Esophagus muscularis mucosa (tissue), 4 donors: Measurements from ENCODE around the gene SAE1.
A peak's percentile ranks its signal among the peaks of the same experiment; 100 is the strongest.

Experiments
- EP300 ChIP-seq: sonication (generic); formaldehyde crosslinking; IDR thresholded peaks from one replicate; pipeline ENCODE4 v1.6.1; 2017; ENCODE audit warnings: antibody characterized with exemption
- POLR2AphosphoS5 ChIP-seq, 2 donors: sonication (generic); formaldehyde crosslinking; IDR thresholded peaks; one replicate each; pipeline ENCODE4 v1.6.1; 2017; ENCODE audit warnings: antibody characterized with exemption in 2 of 2
- TF ChIP-seq, protein P1 (sequence below), 3 experiments: fragments of 200-600 bp in 2 of 3; fragments of 450-650 bp in 1 of 3; sonication (generic) in 2 of 3; IDR thresholded peaks; one replicate each; pipeline ENCODE4 v1.5.1; 2017 to 2019; ENCODE audit warnings: antibody characterized with exemption in 3 of 3, mild to moderate bottlenecking in 2 of 3, moderate library complexity in 1 of 3

DNA sequence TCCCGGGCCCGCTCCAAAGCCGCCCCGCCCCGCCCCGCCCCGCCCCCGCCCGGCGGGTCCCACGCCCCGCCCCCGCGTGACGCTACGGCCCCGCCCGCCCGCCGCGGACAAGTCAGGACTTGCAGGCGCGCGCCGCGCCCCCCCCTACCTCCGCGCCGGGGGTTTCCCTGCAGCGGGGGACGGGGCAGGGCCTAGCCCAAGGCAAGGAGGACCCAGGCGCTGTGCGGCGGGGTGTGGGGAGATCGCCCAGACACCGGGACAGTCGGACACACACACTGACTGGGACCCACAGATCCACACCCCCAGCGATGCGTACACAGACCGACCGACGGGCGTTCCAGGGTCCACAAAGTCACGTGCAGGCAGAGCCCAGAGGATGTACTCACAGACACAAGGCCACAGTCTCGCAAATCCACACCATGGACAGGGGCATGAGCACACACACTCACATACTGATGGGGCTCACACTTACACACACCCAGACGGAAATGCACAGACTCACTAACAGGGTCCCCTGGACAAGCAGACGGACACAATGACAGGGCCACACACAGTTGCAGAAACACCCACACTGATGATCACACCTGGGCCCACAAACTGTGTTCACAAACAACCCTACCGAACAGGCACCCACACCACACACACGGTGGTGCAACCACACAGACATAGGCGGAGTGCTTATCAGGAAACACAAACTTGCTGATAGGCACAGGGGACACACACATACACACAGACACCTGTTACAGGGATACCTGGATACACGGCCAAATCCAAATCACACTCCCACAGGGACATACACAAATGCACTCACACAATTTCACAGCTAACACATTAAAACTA lies 100.8 kb downstream of the SAE1 start:
- TF ChIP-seq POLR2AphosphoS5 (IDR thresholded peaks at IDR 0.05) (peak; percentile 56 to 72), EP300 (no peak)
- TF ChIP-seq, protein P1, sequence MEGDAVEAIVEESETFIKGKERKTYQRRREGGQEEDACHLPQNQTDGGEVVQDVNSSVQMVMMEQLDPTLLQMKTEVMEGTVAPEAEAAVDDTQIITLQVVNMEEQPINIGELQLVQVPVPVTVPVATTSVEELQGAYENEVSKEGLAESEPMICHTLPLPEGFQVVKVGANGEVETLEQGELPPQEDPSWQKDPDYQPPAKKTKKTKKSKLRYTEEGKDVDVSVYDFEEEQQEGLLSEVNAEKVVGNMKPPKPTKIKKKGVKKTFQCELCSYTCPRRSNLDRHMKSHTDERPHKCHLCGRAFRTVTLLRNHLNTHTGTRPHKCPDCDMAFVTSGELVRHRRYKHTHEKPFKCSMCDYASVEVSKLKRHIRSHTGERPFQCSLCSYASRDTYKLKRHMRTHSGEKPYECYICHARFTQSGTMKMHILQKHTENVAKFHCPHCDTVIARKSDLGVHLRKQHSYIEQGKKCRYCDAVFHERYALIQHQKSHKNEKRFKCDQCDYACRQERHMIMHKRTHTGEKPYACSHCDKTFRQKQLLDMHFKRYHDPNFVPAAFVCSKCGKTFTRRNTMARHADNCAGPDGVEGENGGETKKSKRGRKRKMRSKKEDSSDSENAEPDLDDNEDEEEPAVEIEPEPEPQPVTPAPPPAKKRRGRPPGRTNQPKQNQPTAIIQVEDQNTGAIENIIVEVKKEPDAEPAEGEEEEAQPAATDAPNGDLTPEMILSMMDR (IDR thresholded peaks at IDR 0.05), result no peak
